Amniotic epithelial cell (primary cell): ENCODE results near the gene TBC1D13.
"Not testable (repeated sequence)": the region's sequence is repeated elsewhere in the genome, so short reads cannot be mapped to it uniquely, and the experiment has no call there.

Source experiments
- DNase-seq: peaks from one replicate; pipeline ENCODE4 v3.0.0-alpha.2; 2010; ENCODE audit warnings: low read depth

The TBC1D13 gene

DNA sequence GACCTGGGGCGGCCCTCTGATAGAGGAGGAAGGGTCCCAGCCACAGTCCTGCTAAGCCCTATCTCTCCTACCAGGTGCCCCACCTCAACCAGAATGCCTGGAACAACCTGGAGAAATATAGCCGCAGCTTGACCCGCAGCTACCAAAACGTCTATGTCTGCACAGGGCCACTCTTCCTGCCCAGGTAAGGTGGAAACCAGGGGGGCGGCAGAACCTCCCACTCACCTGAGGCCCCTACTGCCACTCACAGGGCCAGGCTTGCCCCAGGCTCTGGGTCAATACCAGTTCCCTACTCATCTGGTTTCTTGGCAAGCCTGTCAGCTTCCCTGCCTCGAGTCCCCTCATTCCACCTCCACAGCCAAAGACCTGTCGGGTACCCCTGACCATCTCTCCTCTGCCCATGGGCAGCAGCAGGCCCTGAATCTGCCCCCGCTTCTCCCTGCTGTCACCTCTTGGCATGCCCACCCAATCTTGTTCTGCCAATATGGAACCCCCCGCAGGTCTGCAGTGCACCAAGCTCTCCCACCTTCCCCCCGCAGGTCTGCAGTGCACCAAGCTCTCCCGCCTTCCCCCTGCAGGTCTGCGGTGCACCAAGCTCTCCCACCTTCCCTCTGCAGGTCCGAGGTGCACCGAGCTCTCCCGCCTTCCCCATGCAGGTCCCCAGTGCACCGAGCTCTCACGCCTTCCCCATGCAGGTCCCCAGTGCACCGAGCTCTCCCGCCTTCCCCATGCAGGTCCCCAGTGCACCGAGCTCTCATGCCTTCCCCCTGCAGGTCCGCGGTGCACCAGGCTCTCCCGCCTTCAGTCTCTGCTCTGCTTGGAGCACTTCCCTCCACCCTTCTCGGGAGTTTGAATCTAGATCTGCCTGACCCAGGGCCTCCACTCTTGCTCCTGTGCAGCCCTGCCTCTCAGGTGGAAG, 33.9 kb downstream of the TBC1D13 start:
- DNase-seq = no peak

DNA sequence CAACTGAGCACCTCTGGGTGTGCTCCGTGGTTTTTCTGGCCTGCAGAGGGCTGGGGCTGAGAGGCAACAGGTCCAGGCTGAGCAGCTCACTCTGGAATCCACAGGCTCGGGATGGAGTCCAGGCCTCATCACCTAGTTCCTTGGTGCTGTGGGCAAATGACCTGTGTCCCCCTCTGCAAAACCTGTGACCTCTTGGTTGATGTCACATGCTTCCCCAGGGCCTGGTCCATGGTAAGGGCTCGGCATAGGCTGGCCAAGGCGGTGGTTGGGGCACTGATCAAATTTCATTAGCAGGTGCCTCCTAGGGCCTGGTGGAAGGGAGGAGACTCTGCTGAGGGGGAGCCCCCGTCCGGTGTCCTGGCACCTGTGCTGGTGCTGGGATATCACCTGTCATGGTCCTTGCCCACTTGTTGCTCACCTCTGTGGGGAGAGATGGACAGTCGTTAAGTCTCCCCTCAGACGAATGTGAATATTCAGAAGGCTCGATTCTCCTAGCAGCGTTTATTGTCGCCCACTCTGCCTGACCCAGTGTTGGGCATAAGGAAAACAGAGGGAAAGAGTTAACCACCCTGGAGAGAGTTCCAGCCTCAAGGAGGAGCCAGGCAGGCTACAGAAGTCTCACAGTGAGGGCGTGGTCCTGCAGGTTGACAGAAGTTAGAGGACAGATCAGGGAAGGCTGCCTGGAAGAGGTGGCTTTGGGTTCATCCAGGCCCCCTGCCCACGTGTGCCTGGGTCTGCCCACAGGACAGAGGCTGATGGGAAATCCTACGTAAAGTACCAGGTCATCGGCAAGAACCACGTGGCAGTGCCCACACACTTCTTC, 34.7 kb downstream of the TBC1D13 start:
- DNase-seq = no peak

DNA sequence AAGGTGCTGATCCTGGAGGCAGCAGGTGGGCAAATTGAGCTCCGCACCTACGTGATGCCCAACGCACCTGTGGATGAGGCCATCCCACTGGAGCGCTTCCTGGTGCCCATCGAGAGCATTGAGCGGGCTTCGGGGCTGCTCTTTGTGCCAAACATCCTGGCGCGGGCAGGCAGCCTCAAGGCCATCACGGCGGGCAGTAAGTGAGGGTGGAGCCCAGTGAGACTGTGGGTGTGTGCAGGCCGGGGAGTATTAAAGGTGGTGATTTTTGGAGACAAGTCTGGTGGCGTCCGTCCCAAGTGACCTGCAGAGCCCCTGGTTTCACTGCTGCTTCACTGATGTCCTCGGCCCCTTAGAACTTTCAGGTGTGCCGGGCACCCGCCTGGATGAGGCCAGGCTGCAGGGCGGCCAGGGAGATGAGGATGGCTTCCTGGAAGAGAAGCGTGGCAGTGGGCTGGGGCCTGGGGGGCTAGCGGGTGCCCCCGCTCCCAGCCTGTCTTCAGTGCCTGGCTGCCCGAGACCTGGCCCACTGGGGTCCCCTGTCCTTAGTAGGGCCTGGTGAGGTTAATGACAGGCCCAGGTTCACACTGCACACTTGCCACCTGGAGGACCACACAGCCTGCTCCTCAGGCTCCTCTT, 35.5 kb downstream of the TBC1D13 start:
- DNase-seq = no peak

DNA sequence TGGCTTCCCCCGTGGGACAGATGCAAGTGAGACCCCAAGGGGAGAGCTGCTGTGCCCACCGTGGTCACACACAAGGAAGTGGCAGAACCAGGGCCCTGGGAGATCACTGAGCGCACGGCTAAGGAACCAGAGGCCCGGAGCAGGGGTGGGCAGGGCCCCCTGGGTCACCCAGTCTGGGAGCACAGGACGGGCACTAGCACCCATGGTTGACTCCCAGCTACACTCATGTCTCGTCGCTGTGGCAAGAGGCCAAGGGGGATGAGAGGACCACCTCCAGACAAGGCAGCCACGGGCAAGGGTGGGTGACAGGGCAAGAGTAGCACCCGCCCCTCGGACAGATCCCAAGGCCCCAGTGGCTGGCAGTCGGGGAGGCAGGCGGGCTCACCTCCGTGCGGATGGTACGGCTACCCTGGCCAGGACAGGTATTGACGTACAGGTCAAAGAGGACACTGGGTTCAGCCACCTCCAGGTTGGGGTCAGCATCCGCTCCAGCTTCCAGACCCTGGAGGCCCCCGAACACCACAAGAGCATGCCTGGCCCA, 36.4 kb downstream of the TBC1D13 start:
- DNase-seq = no peak

DNA sequence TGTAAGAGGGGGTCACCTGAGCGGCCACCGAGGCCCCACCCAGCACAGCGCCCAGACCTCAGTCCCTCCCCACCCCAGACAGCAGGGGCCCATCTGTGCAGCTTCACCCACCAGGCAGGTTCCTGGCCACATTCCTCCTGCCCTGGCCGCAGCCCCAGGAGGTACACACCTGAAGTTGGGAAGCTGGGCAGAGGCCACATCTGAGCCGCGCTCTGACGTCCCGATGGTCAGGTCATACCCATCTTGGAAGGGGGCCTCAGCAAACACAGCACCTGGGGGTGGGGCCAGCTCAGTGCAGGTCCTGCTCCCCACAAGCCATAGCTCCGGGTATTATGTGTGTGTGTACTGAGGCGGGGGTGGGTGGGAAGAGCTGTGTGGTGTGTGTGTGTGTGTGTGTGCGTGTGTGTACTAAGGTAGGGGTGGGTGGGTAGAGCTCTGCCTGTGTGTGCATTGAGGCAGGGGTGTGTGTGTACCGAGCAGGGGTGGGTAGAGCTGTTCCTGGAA, 36.9 kb downstream of the TBC1D13 start:
- no peak for DNase-seq

- no peak for DNase-seq
Observed at GRCh38 chr9:128824911-128825310, 37.9 kb downstream of the TBC1D13 start.

DNA sequence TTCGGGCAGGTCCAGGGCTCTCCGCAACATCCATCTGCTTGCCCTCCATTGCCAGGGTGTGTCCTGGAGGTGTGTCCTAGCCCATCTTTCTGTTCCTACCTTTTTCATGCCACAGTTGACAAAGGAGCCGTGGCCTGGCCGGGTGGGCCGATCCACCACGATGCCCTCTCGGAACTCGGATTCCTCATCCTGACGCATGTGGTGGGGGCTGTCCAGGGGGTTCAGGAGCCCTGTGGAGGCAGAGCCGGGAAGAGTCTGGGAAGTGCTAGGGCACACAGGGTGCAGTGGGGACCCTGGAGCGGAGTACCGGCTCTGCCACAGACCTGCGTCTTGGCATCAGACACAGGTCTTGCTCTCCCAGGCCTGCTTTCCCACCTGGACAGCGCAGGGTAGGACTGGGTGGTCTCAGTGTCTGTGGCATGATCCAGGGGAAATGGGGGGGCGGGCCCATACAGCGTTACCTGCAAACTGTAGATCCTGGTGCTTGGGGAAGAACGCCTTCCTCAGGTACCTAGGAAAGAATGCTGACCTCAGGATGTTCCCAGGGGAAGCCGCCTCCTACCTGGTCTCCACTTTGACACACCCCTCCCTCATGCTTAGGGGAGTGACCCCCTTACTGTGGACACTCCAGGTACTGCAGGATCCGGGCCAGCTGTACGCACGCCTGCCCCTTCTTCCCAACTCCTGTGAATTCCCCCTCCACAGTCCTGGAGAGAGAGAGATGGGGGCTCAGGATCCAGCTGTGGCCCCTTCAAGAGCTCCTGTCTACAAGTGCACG, 39.1 kb downstream of the TBC1D13 start:
- no peak for DNase-seq

GRCh38 chr9:128828267-128828666, 41.2 kb downstream of the TBC1D13 start:
- DNase-seq = no peak

GRCh38 chr9:128828719-128829452, 41.8 kb downstream of the TBC1D13 start:
- DNase-seq = no peak

GRCh38 chr9:128829477-128830251, 42.6 kb downstream of the TBC1D13 start, which contains the start of gene SPOUT1:
TSS of gene SPOUT1 (minus strand) at chr9:128829794. CDS start at chr9:128829780, 14 bp downstream.
- DNase-seq = peak; percentile 81

GRCh38 chr9:128833696-128834095, 46.6 kb downstream of the TBC1D13 start:
- no peak for DNase-seq

GRCh38 chr9:128835246-128836210, 48.5 kb downstream of the TBC1D13 start:
- no peak for DNase-seq

DNA sequence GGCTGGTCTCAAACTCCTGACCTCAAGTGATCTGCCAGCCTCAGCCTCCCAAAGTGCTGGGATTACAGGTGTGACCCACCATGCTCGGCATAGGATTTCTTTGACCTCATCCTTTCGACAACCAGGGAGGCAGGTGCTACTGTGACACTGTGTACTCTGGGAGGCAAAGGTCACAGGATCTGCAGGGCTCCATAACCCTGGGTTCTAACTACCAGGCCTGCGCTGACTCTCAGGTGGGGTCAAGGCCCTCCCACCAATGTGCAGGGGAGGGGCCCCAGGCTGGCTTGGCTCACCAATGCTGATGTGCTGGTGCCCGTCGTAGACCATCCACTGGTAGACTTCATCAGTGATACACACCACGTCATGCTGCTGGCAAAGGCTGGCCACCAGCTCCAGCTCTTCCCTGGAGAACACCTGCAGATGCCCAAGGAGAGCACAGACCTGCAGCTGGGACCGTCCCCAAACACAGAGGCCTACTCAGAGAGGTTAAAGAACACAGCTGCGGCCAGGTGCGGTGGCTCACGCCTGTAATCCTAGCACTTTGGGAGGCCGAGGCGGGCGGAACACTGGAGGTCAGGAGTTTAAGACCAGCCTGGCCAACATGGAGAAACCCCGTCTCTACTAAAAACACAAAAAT, 49.6 kb downstream of the TBC1D13 start:
- no peak for DNase-seq

DNA sequence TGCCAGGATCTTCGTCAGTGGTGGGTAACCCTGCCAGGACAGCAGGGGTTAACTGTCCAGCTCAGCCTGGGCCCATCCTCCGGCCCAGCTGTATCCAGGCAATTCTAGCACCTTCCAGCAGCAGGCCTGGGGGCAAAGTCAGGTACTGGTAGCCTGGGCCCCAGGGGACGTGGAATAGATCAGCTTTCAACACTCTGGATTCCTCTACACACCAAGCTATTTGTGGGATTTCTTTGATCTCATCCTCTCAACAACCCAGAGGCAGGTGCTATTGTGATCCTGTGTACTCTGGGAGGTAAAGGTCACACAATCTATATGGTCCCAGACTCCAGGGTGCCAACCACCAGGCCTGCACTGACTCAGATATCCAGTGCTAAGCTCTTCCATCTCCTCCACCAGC, 51.3 kb downstream of the TBC1D13 start:
- DNase-seq = no peak

- DNase-seq = no peak
Observed at GRCh38 chr9:128840524-128840923, 53.5 kb downstream of the TBC1D13 start.

DNA sequence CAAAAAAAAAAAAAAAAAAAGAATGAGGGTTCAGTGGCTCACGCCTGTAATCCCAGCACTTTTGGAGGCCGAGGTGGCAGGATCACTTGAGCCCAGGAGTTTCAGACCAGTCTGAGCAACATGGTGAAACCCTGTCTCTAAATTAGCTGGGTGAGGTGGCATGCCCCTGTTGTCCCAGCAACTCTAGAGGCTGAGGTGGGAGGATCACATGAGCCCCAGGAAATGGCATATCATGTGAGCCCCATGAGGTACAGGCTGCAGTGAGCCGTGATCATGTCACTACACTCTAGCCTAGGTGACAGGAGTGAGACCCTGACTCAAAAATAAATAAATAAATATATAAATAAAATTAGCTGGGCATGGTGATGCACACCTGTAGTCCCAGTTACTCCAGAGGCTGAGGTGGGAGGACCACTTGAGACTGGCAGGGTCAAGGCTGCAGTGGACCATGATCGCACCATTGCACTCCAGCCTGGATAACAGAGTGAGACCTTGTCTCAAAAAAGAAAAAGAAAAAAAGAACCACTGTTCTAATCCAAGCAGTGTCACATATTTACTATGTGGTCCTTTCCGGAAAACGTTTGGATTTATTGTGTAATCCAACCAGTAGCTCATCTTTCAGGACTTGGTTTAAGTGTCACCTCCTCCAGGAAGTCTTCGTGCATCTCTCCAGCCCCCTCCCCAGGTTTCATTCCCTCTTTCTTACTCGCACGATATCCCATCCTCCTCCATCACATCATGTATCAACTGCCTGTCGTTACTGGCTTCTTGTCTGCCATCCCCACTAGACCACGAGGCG, 54.8 kb downstream of the TBC1D13 start:
- no peak for DNase-seq

- DNase-seq = not testable (repeated sequence)
Observed at GRCh38 chr9:128843171-128843570, 56.1 kb downstream of the TBC1D13 start.
